RCC 7860 (cell line): ENCODE data around the gene MINK1.
A peak's percentile ranks its signal among the peaks of the same experiment; 100 is the strongest.

Source experiments
- DNase-seq: peaks from one replicate; pipeline ENCODE4 v3.0.0-alpha.2; 2015; ENCODE audit warnings: low spot score
- FAIRE-seq: peaks from 2 replicates; lab custom pipeline; 2012; peaks lifted over from hg19 to GRCh38; lab: Jason Lieb, UNC

The MINK1 gene

GRCh38 chr17:4833178-4833940 lies at the start of gene MINK1:
MINK1 (plus strand) TSS chr17:4833340; CDS start chr17:4833584, 244 bp downstream.
- DNase-seq, result peak; percentile 86
- FAIRE-seq, result no peak

DNA sequence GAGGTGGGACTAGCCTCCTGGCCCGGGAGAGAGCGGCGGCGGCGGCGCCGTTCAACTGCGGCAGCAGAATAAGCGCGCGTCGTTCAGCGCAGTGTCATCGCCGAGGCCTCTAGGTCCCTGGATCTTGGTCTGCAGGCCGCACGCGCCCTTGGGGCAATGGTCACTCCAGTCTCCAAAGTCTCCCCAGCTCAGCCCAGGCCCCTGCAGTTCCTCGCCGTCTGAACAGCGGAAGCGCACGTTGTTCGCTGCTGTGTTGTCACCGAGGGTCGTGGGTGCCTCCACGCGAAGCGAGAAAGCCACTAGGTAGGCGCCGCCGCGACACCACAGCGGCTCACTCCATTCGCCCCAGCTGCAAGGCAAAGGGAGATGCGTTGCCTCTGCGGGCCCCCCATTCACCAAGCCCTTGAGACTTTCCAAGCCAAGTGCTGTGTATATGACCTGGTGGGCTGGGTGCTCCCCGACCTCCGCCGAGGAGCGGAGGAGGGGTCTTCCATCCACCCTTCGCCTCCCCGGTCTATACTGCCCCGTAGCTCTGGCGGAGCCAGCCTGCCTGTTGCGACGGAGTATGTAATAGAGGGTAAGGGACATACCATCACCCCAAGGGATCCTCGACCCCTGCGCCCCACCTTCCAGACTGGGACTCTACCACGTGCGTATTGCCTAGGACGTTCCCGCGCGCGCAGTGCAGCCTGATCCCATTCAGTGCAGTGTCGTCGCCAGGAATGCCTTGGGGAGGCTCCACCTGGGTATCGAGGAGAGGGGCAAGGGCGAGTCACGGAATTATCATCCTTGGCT lies 47.6 kb upstream of the MINK1 start:
- FAIRE-seq (no peak), DNase-seq (no peak)

DNA sequence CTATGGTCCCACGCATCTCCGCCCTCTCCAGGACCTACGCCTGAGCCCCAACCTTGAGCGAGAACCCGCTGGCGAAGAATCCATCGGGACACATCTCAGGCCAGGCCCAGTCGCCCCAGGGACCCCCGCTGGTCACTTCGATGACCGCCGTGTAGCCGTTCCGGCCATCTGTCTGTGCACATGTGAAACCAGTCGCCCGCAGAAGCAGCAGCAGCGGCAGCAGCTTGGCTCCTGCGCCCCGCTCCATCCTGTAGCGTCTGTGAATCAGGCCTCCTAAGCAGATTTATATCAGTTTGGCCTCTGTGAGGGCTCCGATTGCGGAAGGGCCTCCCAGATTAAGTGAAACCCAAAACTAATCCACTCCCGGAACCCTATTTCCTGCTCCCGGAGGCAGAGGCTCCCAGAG lies 47.0 kb upstream of the MINK1 start, which contains the start of gene VMO1:
Gene VMO1 (minus strand): TSS at position 259 of the 406 bp plus-strand sequence. CDS start 12 bp downstream, at position 247.
- FAIRE-seq (no peak), DNase-seq (no peak)

- DNase-seq, result no peak
- no peak for FAIRE-seq
Measured at GRCh38 chr17:4786516-4786915, 46.6 kb upstream of the MINK1 start.

- DNase-seq (no peak), FAIRE-seq (no peak)
Measured at GRCh38 chr17:4788159-4788806, 44.9 kb upstream of the MINK1 start.

GRCh38 chr17:4788807-4789700 lies 44.1 kb upstream of the MINK1 start, which contains the start of gene GLTPD2:
GLTPD2 (plus strand) TSS chr17:4788964; CDS start chr17:4789012, 48 bp downstream.
- DNase-seq (no peak), FAIRE-seq (no peak)

- FAIRE-seq (no peak), DNase-seq (no peak)
Measured at GRCh38 chr17:4789701-4789950, 43.5 kb upstream of the MINK1 start.

GRCh38 chr17:4789951-4790704 lies 43.0 kb upstream of the MINK1 start:
- no peak for FAIRE-seq
- DNase-seq, result peak; percentile 55

- DNase-seq, result no peak
- no peak for FAIRE-seq
Measured at GRCh38 chr17:4790705-4791088, 42.4 kb upstream of the MINK1 start.

DNA sequence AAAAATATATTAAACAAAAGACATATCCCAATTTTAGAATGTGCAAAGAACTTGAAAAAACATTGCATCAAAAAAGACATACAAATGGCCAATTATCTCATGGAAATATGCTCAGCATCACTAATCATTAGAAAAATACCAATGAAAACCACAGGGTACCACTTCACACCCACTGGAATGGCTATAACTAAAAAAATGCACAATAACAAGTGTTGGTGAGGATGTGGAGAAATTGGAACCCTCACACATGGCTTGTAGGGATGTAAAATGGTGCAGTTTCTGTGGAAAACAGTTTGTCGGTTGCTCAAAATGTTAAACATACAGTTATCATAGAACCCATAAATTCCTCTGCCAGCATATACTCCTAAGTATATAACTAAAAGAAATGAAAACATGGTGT lies 38.0 kb upstream of the MINK1 start:
- DNase-seq (no peak), FAIRE-seq (no peak)

DNA sequence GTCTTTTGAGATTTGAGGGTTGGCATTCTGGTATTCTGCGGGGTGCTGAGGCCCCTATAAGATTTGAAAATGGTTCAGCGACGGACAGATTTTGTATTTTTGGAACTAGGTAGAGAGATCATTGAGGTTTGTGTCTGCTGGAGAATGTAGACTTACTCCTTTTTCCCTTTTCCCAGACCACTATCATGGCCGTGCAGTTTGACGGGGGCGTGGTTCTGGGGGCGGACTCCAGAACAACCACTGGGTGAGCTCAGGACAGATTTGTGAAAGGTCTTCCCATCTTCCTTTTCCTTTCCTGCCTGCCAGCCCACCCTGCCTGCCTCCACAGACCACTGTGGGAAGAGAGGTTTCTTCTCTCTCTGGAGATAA lies 36.6 kb upstream of the MINK1 start:
- FAIRE-seq (no peak), DNase-seq (peak; percentile 10)

DNA sequence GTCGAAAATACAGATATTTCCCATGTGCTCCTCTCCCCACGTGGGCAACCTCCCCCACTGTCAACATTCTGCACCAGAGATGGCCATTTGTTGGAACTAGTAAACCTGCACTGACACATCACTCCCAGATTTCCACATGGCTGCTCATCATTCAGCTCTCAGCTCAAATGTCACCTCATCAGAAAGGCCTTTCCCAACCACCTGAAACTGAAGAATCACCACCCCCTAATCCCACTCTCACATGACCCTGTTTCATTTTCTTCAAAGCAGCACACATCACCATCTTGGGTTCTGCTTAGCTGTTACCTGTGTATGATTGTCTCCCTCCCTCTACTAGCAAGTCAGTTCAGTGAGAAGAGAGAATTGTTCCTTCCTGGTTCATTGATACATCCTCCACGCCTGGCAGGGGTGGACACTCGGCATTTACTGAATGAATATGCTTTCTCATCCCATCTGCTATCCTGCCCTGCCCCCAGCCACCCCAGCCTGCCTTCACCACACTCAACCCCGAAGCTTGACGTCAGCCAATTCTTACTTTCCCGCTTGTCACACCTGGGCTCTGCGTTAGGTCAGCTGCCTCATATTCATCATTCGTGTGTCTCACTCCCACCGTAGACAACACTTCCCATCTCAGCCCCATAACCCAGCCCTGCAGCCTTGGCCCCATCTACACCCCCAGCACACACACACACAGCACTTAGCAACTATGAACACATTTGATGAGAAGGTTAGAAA lies 32.5 kb upstream of the MINK1 start:
- DNase-seq, result peak; percentile 17
- no peak for FAIRE-seq

GRCh38 chr17:4802228-4802627 lies 30.9 kb upstream of the MINK1 start, which contains the start of gene C17orf114:
C17orf114 (minus strand) TSS chr17:4802328.
- DNase-seq (no peak), FAIRE-seq (no peak)

- FAIRE-seq, result no peak
- DNase-seq, result no peak
Measured at GRCh38 chr17:4806456-4806776, 26.7 kb upstream of the MINK1 start.

DNA sequence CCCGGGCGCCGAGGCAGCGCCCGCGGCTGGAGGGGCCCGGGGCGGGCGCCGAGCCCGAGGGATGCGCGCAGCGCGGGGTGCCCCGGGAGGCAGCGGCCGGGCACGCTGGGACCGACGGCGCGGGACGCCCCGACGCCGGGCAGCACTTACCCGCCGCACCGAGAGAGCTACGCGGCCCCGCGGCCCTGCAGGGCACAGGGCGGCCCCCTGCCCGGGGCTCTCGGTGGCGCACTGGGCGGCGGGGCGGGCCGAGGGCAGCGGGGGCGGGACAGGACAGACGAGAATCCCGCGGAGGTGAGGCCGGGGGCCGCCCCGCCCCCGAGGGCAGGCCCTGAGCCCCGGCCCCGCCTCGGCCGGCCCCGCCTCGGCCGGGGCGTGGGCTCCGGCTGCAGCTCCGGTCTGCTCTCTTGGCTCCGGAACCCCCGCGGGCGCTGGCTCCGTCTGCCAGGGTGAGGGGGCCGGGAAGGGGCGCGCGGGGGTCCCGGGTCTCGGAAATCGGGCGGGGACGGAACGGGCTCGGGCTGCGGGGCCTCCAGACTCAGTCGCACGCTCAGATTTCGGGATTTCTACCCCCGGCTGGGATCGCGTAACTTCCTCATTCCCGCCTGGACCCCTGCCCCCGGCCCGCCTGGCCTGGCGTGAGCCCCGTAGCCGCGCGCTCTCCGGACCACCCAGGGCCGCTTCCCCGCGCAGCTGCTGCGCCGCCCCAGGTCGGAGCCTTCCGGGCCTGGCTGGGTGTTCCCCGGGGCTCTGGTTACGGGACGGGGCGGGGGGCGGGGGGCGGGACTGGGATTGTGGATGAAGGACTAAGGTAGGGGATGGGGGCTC lies 26.1 kb upstream of the MINK1 start, which contains the start of gene PLD2:
Gene PLD2 (plus strand): TSS at position 376 of the 828 bp plus-strand sequence. CDS start 621 bp downstream, outside the sequence.
- peak; percentile 46 for DNase-seq
- FAIRE-seq, result no peak

GRCh38 chr17:4807605-4808377 lies 25.3 kb upstream of the MINK1 start:
- DNase-seq, result no peak
- FAIRE-seq, result no peak

- FAIRE-seq (no peak), DNase-seq (no peak)
Measured at GRCh38 chr17:4808378-4808767, 24.8 kb upstream of the MINK1 start.
